ENCODE measurements around the gene GALNT2. TPM values are rescaled to one million over a fixed set of nuclear protein-coding genes. Genes with fewer than 3 reads are reported as not detected.

GALNT2 gene
- total and polyA plus RNA-seq, 12 donors: 22.3 to 220 (median 85.7) TPM

GRCh38 chr1:230310381-230311163 is 243.5 kb downstream of the GALNT2 start:
- peak; percentile 73 to 92 (median 82) for DNase-seq
- Histone ChIP-seq H3K27me3 (no peaks in the 10 kb centered on the region), H3K4me1 (replicated peaks in 1 of 2) (no peaks in the 10 kb centered on the region), H3K9me3 (replicated peaks in 1 of 3) (no peaks in the 10 kb centered on the region), H3K36me3 (replicated peaks in 1 of 2) (no peaks in the 10 kb centered on the region), H3K27ac (no peak overlapping the region), H3K4me3 (no peak overlapping the region)
- TF ChIP-seq POLR2A (IDR thresholded peaks at IDR 0.05) (no peak), CTCF (IDR thresholded peaks at IDR 0.05) (peak; percentile 90 to 95 (median 92))
- 29 to 35% (median 33%) methylated on average over 14 of the region's 14 CpGs for WGBS, 4 donors
- intact Hi-C loops (cut with DNase I): no loop called here

- TF ChIP-seq POLR2A (IDR thresholded peaks at IDR 0.05) (no peak), CTCF (IDR thresholded peaks at IDR 0.05) (no peak)
- H3K36me3 ChIP-seq (replicated peaks in 1 of 2): no peaks in the 10 kb centered on the region
- no peaks in the 10 kb centered on the region for H3K27me3 ChIP-seq
- H3K4me1 ChIP-seq (replicated peaks in 1 of 2): no peaks in the 10 kb centered on the region
- H3K4me3 ChIP-seq: no peak overlapping the region
- 66 to 82% (median 70%) methylated on average over 3 of the region's 3 CpGs for WGBS, 4 donors
- no peak for DNase-seq
- H3K27ac ChIP-seq: no peak overlapping the region
- no peaks in the 10 kb centered on the region for H3K9me3 ChIP-seq (replicated peaks in 1 of 3)
- intact Hi-C loops (cut with DNase I): no loop called here
Measured at GRCh38 chr1:230312676-230313075, 245.6 kb downstream of the GALNT2 start.

GRCh38 chr1:230313453-230314141 is 246.6 kb downstream of the GALNT2 start:
- Histone ChIP-seq H3K4me3 (no peak overlapping the region), H3K27ac (no peak overlapping the region), H3K27me3 (no peaks in the 10 kb centered on the region), H3K36me3 (replicated peaks in 1 of 2) (no peaks in the 10 kb centered on the region), H3K4me1 (replicated peaks in 1 of 2) (no peaks in the 10 kb centered on the region), H3K9me3 (replicated peaks in 1 of 3) (no peaks in the 10 kb centered on the region)
- TF ChIP-seq CTCF (IDR thresholded peaks at IDR 0.05) (no peak), POLR2A (IDR thresholded peaks at IDR 0.05) (no peak)
- no peak for DNase-seq
- WGBS, 4 donors: 74 to 85% (median 81%) methylated on average over 10 to 12 of the region's 12 CpGs
- intact Hi-C loops (cut with DNase I): no loop called here

- no peak overlapping the region for H3K4me3 ChIP-seq
- H3K27ac ChIP-seq: no peak overlapping the region
- TF ChIP-seq CTCF (IDR thresholded peaks at IDR 0.05) (no peak), POLR2A (IDR thresholded peaks at IDR 0.05) (no peak)
- no peaks in the 10 kb centered on the region for H3K9me3 ChIP-seq (replicated peaks in 1 of 3)
- no peaks in the 10 kb centered on the region for H3K27me3 ChIP-seq
- no peaks in the 10 kb centered on the region for H3K36me3 ChIP-seq (replicated peaks in 1 of 2)
- no peak for DNase-seq
- intact Hi-C loops (cut with DNase I): no loop called here
- H3K4me1 ChIP-seq (replicated peaks in 1 of 2): no peaks in the 10 kb centered on the region
- 89 to 91% (median 90%) methylated on average over 8 of the region's 8 CpGs for WGBS, 4 donors
Measured at GRCh38 chr1:230314142-230314470, 247.1 kb downstream of the GALNT2 start.

Measured in adrenal gland (tissue), 12 donors.